ENCODE measurements around the gene SP140.
"Not testable (repeated sequence)": the region's sequence is repeated elsewhere in the genome, so short reads cannot be mapped to it uniquely, and the experiment has no call there.

- not testable (repeated sequence) for TF ChIP-seq CTCF (CRISPR knock-in tag; IDR thresholded peaks at IDR 0.05); POLR2A (IDR thresholded peaks at IDR 0.05; ENCODE audit: insufficient read depth in 1 of 2, low read depth in 2 of 2, low read length in 2 of 2); FOXP1 (IDR thresholded peaks at IDR 0.05); FOXP1 (CRISPR knock-in tag; IDR thresholded peaks at IDR 0.05); KLF16 (CRISPR knock-in tag; IDR thresholded peaks at IDR 0.05)
Measured at GRCh38 chr2:230222829-230223228, 2.7 kb upstream of the SP140 start.
